Trophoblast cell (in vitro differentiated cells and primary cell): ENCODE measurements around the gene MSH3.

Source experiments
- DNase-seq, 2 donors: peaks; one replicate each; pipeline ENCODE4 v3.0.0-alpha.2; 2016
- H2AFZ ChIP-seq: 2 replicates; pipeline ENCODE4 v1.6.1; 2013; ENCODE audit warnings: low read length, moderate library complexity, mild to moderate bottlenecking; ENCODE audit not compliant: insufficient read depth, poor library complexity
- H2AK5ac ChIP-seq: 2 replicates; pipeline ENCODE4 v1.6.1; 2013; ENCODE audit warnings: mild to moderate bottlenecking, low read length
- H2BK120ac ChIP-seq: 2 replicates; pipeline ENCODE4 v1.6.1; 2013; ENCODE audit warnings: low read length, mild to moderate bottlenecking, moderate library complexity; ENCODE audit not compliant: insufficient read depth, poor library complexity
- H2BK12ac ChIP-seq: 2 replicates; pipeline ENCODE4 v1.6.1; 2013; ENCODE audit warnings: mild to moderate bottlenecking, low read length, moderate library complexity
- H2BK5ac ChIP-seq: 2 replicates; pipeline ENCODE4 v1.6.1; 2013; ENCODE audit warnings: low read length, low read depth, moderate library complexity, mild to moderate bottlenecking; ENCODE audit not compliant: poor library complexity
- H3K14ac ChIP-seq: 2 replicates; pipeline ENCODE4 v1.6.1; 2013; ENCODE audit warnings: mild to moderate bottlenecking, low read length
- H3K18ac ChIP-seq: 2 replicates; pipeline ENCODE4 v1.6.1; 2013; ENCODE audit warnings: mild to moderate bottlenecking, low read length
- H3K23ac ChIP-seq: 2 replicates; pipeline ENCODE4 v1.6.1; 2013; ENCODE audit warnings: low read length
- H3K27ac ChIP-seq: 2 replicates; pipeline ENCODE4 v1.5.1; 2013; ENCODE audit warnings: low read depth, mild to moderate bottlenecking, inconsistent platforms, low read length, moderate library complexity
- H3K27me3 ChIP-seq: 2 replicates; pipeline ENCODE4 v1.6.1; 2013; ENCODE audit warnings: inconsistent platforms, mild to moderate bottlenecking, low read length, moderate library complexity; ENCODE audit not compliant: insufficient read depth
- H3K36me3 ChIP-seq, 2 experiments: 1 replicate in 1 of 2; 2 replicates in 1 of 2; pipeline ENCODE4 v1.6.1; 2013; ENCODE audit warnings: low read length in 2 of 2, mild to moderate bottlenecking in 2 of 2, moderate library complexity in 1 of 2; ENCODE audit not compliant: insufficient read depth in 2 of 2, control insufficient read depth in 1 of 2
- H3K4ac ChIP-seq: 2 replicates; pipeline ENCODE4 v1.6.1; 2013; ENCODE audit warnings: low read depth, mild to moderate bottlenecking, low read length, moderate library complexity
- H3K4me1 ChIP-seq, 2 experiments: 1 replicate in 1 of 2; 2 replicates in 1 of 2; pipeline ENCODE4 v1.6.1; 2013; ENCODE audit warnings: low read length in 2 of 2, mild to moderate bottlenecking in 2 of 2, moderate library complexity in 1 of 2; ENCODE audit not compliant: insufficient read depth in 2 of 2, control insufficient read depth in 1 of 2
- H3K4me2 ChIP-seq: 2 replicates; pipeline ENCODE4 v1.6.1; 2013; ENCODE audit warnings: inconsistent platforms, mild to moderate bottlenecking, low read length, moderate library complexity
- H3K4me3 ChIP-seq: 2 replicates; pipeline ENCODE4 v1.5.1; 2013; ENCODE audit warnings: mild to moderate bottlenecking, low read depth, low read length, inconsistent platforms
- H3K79me1 ChIP-seq: one replicate; pipeline ENCODE4 v1.6.1; 2013; ENCODE audit warnings: low read length
- H3K79me2 ChIP-seq: 2 replicates; pipeline ENCODE4 v1.6.1; 2013; ENCODE audit warnings: low read length, mild to moderate bottlenecking; ENCODE audit not compliant: control insufficient read depth, insufficient read depth, poor library complexity
- H3K9ac ChIP-seq: 2 replicates; pipeline ENCODE4 v1.6.1; 2013; ENCODE audit warnings: mild to moderate bottlenecking, low read length
- H3K9me3 ChIP-seq: 2 replicates; pipeline ENCODE4 v1.6.1; 2013; ENCODE audit warnings: low read depth, mild to moderate bottlenecking, control low read depth, inconsistent platforms, low read length; ENCODE audit not compliant: insufficient read depth
- H4K12ac ChIP-seq: 2 replicates; pipeline ENCODE4 v1.6.1; 2013; ENCODE audit warnings: low read depth, mild to moderate bottlenecking, low read length, moderate library complexity
- H4K8ac ChIP-seq: 2 replicates; pipeline ENCODE4 v1.6.1; 2013; ENCODE audit warnings: low read depth, mild to moderate bottlenecking, low read length, moderate library complexity
- H4K91ac ChIP-seq: one replicate; pipeline ENCODE4 v1.6.1; 2013; ENCODE audit warnings: low read depth, mild to moderate bottlenecking, low read length, moderate library complexity
- WGBS: extraction: QIAGEN DNeasy Blood & Tissue Kit; methylation state at CpG from one replicate; pipeline ENCODE4 v1.1.7; 2013; ENCODE audit warnings: missing lambda C conversion rate; ENCODE audit not compliant: insufficient read length, insufficient coverage; ENCODE audit errors: extremely low coverage; 5-methylcytosine and 5-hydroxymethylcytosine counted together

MSH3 gene

DNA sequence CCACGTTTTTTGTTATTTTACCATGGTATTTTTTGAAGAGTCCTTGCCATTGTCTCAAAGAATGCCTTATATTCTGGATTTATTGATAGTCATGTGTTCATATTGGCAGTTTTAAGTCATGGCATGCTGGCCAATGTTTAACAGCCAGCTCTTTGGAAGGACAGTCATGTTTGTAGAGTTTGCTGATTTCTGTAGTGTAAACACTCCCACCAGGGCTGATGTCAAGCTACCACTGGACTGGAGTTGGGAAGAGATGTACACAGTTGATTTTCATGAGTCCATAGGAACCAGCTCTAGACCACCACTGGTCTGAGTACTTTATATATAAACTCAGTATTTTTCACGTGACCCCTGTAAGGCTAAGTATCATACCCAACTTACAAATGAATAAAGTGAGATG lies 125.6 kb downstream of the MSH3 start:
- Histone ChIP-seq H3K23ac (no peak overlapping the region), H3K9me3 (no peaks in the 10 kb centered on the region), H3K79me1 (no peaks in the 10 kb centered on the region), H2BK5ac (no peak overlapping the region), H3K36me3 (peaks cover 0 to 4% of the 10 kb centered on the region in 2 experiments), H3K4me2 (no peak overlapping the region), H4K12ac (no peak overlapping the region), H2BK120ac (no peak overlapping the region), H4K91ac (no peak overlapping the region), H3K4me3 (no peak overlapping the region), H3K27me3 (no peaks in the 10 kb centered on the region), H3K79me2 (no peaks in the 10 kb centered on the region), H3K14ac (no peak overlapping the region), H2AK5ac (no peak overlapping the region), H3K4me1 (no peaks in the 10 kb centered on the region), H3K18ac (no peak overlapping the region), H3K27ac (no peak overlapping the region), H4K8ac (no peak overlapping the region), H2AFZ (no peak overlapping the region), H3K9ac (no peak overlapping the region), H3K4ac (no peak overlapping the region), H2BK12ac (no peak overlapping the region)
- no CpG with 5 or more reads among the region's 2 CpGs for WGBS
- DNase-seq = no peak

DNA sequence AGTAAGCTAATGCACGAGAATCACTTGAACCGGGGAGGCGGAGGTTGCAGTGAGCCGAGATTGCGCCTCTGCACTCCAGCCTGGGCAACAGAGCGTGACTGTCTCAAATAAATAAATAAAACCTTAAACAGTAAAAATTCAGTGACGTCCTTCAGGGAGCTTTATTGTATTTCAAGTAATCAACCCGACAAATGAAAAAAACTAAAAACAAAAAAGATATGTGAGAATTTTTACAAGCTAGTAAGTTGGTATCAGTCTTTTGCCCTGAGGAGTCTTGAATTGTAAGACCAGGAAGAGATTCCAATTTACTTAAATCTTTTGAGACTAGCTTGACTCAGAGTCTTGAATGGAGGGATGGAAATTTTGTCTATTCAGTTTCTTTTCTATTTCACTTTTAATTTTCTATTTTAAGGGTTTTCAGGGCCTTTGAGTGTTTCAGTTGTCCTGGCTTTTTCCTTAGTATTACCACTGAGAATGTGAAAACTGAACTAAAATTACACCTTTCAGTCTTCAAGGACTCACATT lies 126.4 kb downstream of the MSH3 start:
- Histone ChIP-seq H3K23ac (no peak overlapping the region), H3K9me3 (no peaks in the 10 kb centered on the region), H3K4me3 (no peak overlapping the region), H3K79me2 (no peaks in the 10 kb centered on the region), H2BK120ac (no peak overlapping the region), H2BK12ac (no peak overlapping the region), H4K12ac (no peak overlapping the region), H3K4me2 (no peak overlapping the region), H3K4ac (no peak overlapping the region), H3K9ac (no peak overlapping the region), H3K36me3 (peaks cover 0 to 4% of the 10 kb centered on the region in 2 experiments), H3K14ac (no peak overlapping the region), H4K8ac (no peak overlapping the region), H3K4me1 (no peaks in the 10 kb centered on the region), H2AFZ (no peak overlapping the region), H3K18ac (no peak overlapping the region), H2AK5ac (no peak overlapping the region), H4K91ac (no peak overlapping the region), H3K27ac (no peak overlapping the region), H3K27me3 (no peaks in the 10 kb centered on the region), H2BK5ac (no peak overlapping the region), H3K79me1 (no peaks in the 10 kb centered on the region)
- no CpG with 5 or more reads among the region's 8 CpGs for WGBS
- DNase-seq = no peak

DNA sequence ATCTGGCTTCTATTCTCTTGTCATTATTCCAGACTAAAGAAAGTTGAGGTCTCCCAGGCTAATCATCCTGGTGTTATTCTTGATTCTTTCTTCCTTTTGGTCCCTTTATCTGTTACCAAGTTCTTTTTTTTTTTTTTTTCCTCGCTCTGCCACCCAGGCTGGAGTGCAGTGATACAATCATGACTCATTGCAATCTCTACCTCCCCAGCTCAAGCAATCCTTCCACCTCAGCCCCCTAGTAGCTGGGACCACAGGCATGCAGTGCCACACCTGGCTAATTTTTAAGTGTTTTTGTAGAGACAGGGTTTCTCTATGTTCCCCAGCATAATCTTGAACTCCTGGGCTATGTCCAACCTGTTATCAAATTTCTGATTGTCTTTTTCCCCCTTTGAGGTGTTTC lies 126.9 kb downstream of the MSH3 start:
- H4K12ac ChIP-seq = no peak overlapping the region
- WGBS = no CpG with 5 or more reads among the region's 1 CpG
- no peak overlapping the region for H3K23ac ChIP-seq
- H4K8ac ChIP-seq = no peak overlapping the region
- H3K4me3 ChIP-seq = no peak overlapping the region
- H3K79me1 ChIP-seq = no peaks in the 10 kb centered on the region
- H2AFZ ChIP-seq = no peak overlapping the region
- H3K14ac ChIP-seq = no peak overlapping the region
- no peak overlapping the region for H2BK120ac ChIP-seq
- DNase-seq = no peak
- no peak overlapping the region for H2BK12ac ChIP-seq
- no peaks in the 10 kb centered on the region for H3K9me3 ChIP-seq
- H3K4me2 ChIP-seq = no peak overlapping the region
- no peak overlapping the region for H3K27ac ChIP-seq
- no peaks in the 10 kb centered on the region for H3K27me3 ChIP-seq
- H3K4ac ChIP-seq = no peak overlapping the region
- peaks cover 0 to 4% of the 10 kb centered on the region in 2 experiments for H3K36me3 ChIP-seq
- no peak overlapping the region for H3K18ac ChIP-seq
- no peak overlapping the region for H3K9ac ChIP-seq
- no peak overlapping the region for H2AK5ac ChIP-seq
- H3K79me2 ChIP-seq = no peaks in the 10 kb centered on the region
- H4K91ac ChIP-seq = no peak overlapping the region
- no peaks in the 10 kb centered on the region for H3K4me1 ChIP-seq
- no peak overlapping the region for H2BK5ac ChIP-seq

DNA sequence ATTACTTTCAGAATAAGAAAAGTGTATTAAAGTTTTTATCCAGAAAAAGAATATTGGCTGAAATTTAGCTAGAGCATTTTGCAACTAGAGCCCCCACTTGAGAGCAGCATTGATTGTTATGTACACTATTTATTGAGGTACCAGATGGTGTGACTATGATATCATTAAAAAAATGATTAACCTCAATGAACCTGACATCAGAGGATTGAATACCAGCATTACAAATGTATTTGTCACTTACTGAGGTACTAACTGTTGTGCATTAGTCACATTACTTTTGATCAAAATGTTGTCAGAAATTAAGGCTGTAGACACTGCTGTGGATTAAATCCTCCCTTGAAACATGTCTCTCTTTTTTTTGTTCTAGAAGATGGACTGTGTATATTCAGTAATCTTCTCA lies 128.2 kb downstream of the MSH3 start:
- Histone ChIP-seq H3K4me1 (no peaks in the 10 kb centered on the region), H3K14ac (no peak overlapping the region), H3K27ac (no peak overlapping the region), H3K36me3 (peaks cover 0 to 4% of the 10 kb centered on the region in 2 experiments), H2BK12ac (no peak overlapping the region), H3K4me3 (no peak overlapping the region), H3K23ac (no peak overlapping the region), H3K9me3 (no peaks in the 10 kb centered on the region), H3K27me3 (no peaks in the 10 kb centered on the region), H3K79me1 (no peaks in the 10 kb centered on the region), H3K4ac (no peak overlapping the region), H4K12ac (no peak overlapping the region), H4K8ac (no peak overlapping the region), H2BK5ac (no peak overlapping the region), H2BK120ac (no peak overlapping the region), H3K18ac (no peak overlapping the region), H3K4me2 (no peak overlapping the region), H3K9ac (no peak overlapping the region), H2AK5ac (no peak overlapping the region), H4K91ac (no peak overlapping the region), H2AFZ (no peak overlapping the region), H3K79me2 (no peaks in the 10 kb centered on the region)
- no peak for DNase-seq
